HUES64 (cell line): ENCODE measurements around the gene BRD4.
A peak's percentile ranks its signal among the peaks of the same experiment; 100 is the strongest.

Experiments used
- H3K27ac ChIP-seq: 2 replicates; pipeline ENCODE4 v1.7.0; 2013; ENCODE audit warnings: low read depth, low read length, inconsistent platforms
- H3K27me3 ChIP-seq: 2 replicates; pipeline ENCODE4 v1.6.1; 2013; ENCODE audit warnings: mild to moderate bottlenecking, low read length; ENCODE audit not compliant: insufficient read depth
- H3K36me3 ChIP-seq: 2 replicates; pipeline ENCODE4 v1.6.1; 2013; ENCODE audit warnings: mild to moderate bottlenecking, low read length; ENCODE audit not compliant: insufficient read depth
- H3K4me1 ChIP-seq: 2 replicates; pipeline ENCODE4 v1.6.1; 2013; ENCODE audit warnings: mild to moderate bottlenecking, low read length, moderate library complexity; ENCODE audit not compliant: insufficient read depth
- H3K4me3 ChIP-seq: 2 replicates; pipeline ENCODE4 v1.5.1; 2013; ENCODE audit warnings: mild to moderate bottlenecking, low read length, moderate library complexity
- H3K9ac ChIP-seq: 2 replicates; pipeline ENCODE4 v1.6.1; 2013; ENCODE audit warnings: mild to moderate bottlenecking, low read depth, low read length
- H3K9me3 ChIP-seq: 2 replicates; pipeline ENCODE4 v1.6.1; 2013; ENCODE audit warnings: low read depth, low read length; ENCODE audit not compliant: insufficient read depth
- WGBS: fragments of 150-250, 120-280 bp; methylation state at CpG from one replicate; pipeline ENCODE4 v1.1.7; 2013; ENCODE audit warnings: missing lambda C conversion rate; 5-methylcytosine and 5-hydroxymethylcytosine counted together

Gene BRD4

GRCh38 chr19:15294561-15294990 is 37.8 kb downstream of the BRD4 start:
- Histone ChIP-seq H3K4me1 (peaks cover 66% of the 10 kb centered on the region), H3K36me3 (peaks cover 13% of the 10 kb centered on the region), H3K27me3 (no peaks in the 10 kb centered on the region), H3K9me3 (no peaks in the 10 kb centered on the region), H3K9ac (no peak overlapping the region), H3K27ac (peak overlapping the region; percentile 17), H3K4me3 (no peak overlapping the region)
- 92% methylated on average over 5 of the region's 5 CpGs for WGBS

- Histone ChIP-seq H3K27me3 (no peaks in the 10 kb centered on the region), H3K4me3 (no peak overlapping the region), H3K9me3 (no peaks in the 10 kb centered on the region), H3K4me1 (peaks cover 70% of the 10 kb centered on the region), H3K9ac (peak overlapping the region; percentile 42; the same call in 1 of the 2 replicates), H3K36me3 (peaks cover 13% of the 10 kb centered on the region), H3K27ac (peak overlapping the region; percentile 17)
- WGBS = 90% methylated on average over 9 of the region's 10 CpGs
Measured at GRCh38 chr19:15293781-15294491, 38.4 kb downstream of the BRD4 start.

GRCh38 chr19:15292847-15293582 is 39.3 kb downstream of the BRD4 start:
- Histone ChIP-seq H3K9me3 (no peaks in the 10 kb centered on the region), H3K9ac (no peak overlapping the region), H3K27me3 (no peaks in the 10 kb centered on the region), H3K36me3 (peaks cover 13% of the 10 kb centered on the region), H3K4me3 (no peak overlapping the region), H3K4me1 (peaks cover 66% of the 10 kb centered on the region), H3K27ac (no peak overlapping the region)
- WGBS = 92% methylated on average over 11 of the region's 11 CpGs

GRCh38 chr19:15292140-15292539 is 40.2 kb downstream of the BRD4 start:
- WGBS = 96% methylated on average over 7 of the region's 7 CpGs
- H3K27me3 ChIP-seq = no peaks in the 10 kb centered on the region
- no peak overlapping the region for H3K9ac ChIP-seq
- H3K9me3 ChIP-seq = no peaks in the 10 kb centered on the region
- no peak overlapping the region for H3K27ac ChIP-seq
- H3K4me3 ChIP-seq = no peak overlapping the region
- H3K4me1 ChIP-seq = peaks cover 62% of the 10 kb centered on the region
- H3K36me3 ChIP-seq = peaks cover 11% of the 10 kb centered on the region

- H3K4me3 ChIP-seq = no peak overlapping the region
- WGBS = 88% methylated on average over 4 of the region's 4 CpGs
- no peak overlapping the region for H3K27ac ChIP-seq
- H3K4me1 ChIP-seq = peaks cover 68% of the 10 kb centered on the region
- H3K36me3 ChIP-seq = peaks cover 5% of the 10 kb centered on the region
- H3K9me3 ChIP-seq = no peaks in the 10 kb centered on the region
- no peak overlapping the region for H3K9ac ChIP-seq
- H3K27me3 ChIP-seq = no peaks in the 10 kb centered on the region
Measured at GRCh38 chr19:15291548-15292021, 40.8 kb downstream of the BRD4 start.

- Histone ChIP-seq H3K27me3 (no peaks in the 10 kb centered on the region), H3K4me3 (no peak overlapping the region), H3K36me3 (peaks cover under 1% of the 10 kb centered on the region), H3K4me1 (peaks cover 72% of the 10 kb centered on the region), H3K27ac (no peak overlapping the region), H3K9ac (no peak overlapping the region), H3K9me3 (no peaks in the 10 kb centered on the region)
- no CpG with 5 or more reads among the region's 1 CpG for WGBS
Measured at GRCh38 chr19:15291089-15291488, 41.2 kb downstream of the BRD4 start.

- no peak overlapping the region for H3K9ac ChIP-seq
- peaks cover 72% of the 10 kb centered on the region for H3K4me1 ChIP-seq
- WGBS = 84% methylated on average over 7 of the region's 7 CpGs
Measured at GRCh38 chr19:15290166-15290565, 42.2 kb downstream of the BRD4 start.

GRCh38 chr19:15289673-15290072 is 42.7 kb downstream of the BRD4 start:
- Histone ChIP-seq H3K4me1 (peaks cover 68% of the 10 kb centered on the region), H3K27ac (no peak overlapping the region)

More at GRCh38 chr19:15290166-15290565, 42.2 kb downstream of the BRD4 start:
- Histone ChIP-seq H3K4me3 (no peak overlapping the region), H3K36me3 (no peaks in the 10 kb centered on the region), H3K27ac (no peak overlapping the region), H3K27me3 (no peaks in the 10 kb centered on the region), H3K9me3 (no peaks in the 10 kb centered on the region)

GRCh38 chr19:15288146-15288963 is 44.0 kb downstream of the BRD4 start:
- H3K4me3 ChIP-seq = no peak overlapping the region
- H3K27ac ChIP-seq = no peak overlapping the region
- no peaks in the 10 kb centered on the region for H3K27me3 ChIP-seq
- H3K4me1 ChIP-seq = peaks cover 67% of the 10 kb centered on the region
- H3K9ac ChIP-seq = no peak overlapping the region
- H3K9me3 ChIP-seq = no peaks in the 10 kb centered on the region
- WGBS = 89% methylated on average over 14 of the region's 14 CpGs
- no peaks in the 10 kb centered on the region for H3K36me3 ChIP-seq

More at GRCh38 chr19:15289673-15290072, 42.7 kb downstream of the BRD4 start:
- Histone ChIP-seq H3K36me3 (no peaks in the 10 kb centered on the region), H3K9ac (no peak overlapping the region), H3K4me3 (no peak overlapping the region), H3K9me3 (no peaks in the 10 kb centered on the region), H3K27me3 (no peaks in the 10 kb centered on the region)
- 63% methylated on average over 3 of the region's 3 CpGs for WGBS

GRCh38 chr19:15287496-15287895 is 44.8 kb downstream of the BRD4 start:
- H3K27me3 ChIP-seq = no peaks in the 10 kb centered on the region
- H3K4me1 ChIP-seq = peaks cover 66% of the 10 kb centered on the region
- no peaks in the 10 kb centered on the region for H3K9me3 ChIP-seq
- H3K27ac ChIP-seq = no peak overlapping the region
- WGBS = 94% methylated on average over 10 of the region's 10 CpGs
- no peak overlapping the region for H3K4me3 ChIP-seq
- no peaks in the 10 kb centered on the region for H3K36me3 ChIP-seq
- H3K9ac ChIP-seq = no peak overlapping the region
